Activated CD4-positive, alpha-beta T cell treated with anti-CD3 and anti-CD28 coated beads for 36 hours (primary cell): ENCODE data around the gene COL23A1. TPM values are rescaled to one million over a fixed set of nuclear protein-coding genes. Genes with fewer than 3 reads are reported as not detected.

ENCODE experiments used
- ATAC-seq: fragments of 200-7000 bp; cut with Tn5 transposase; one replicate; pipeline ENCODE4 v1.10.0; 2021; ENCODE audit warnings: mild to moderate bottlenecking, moderate library complexity
- CTCF ChIA-PET: fragments of 350-600 bp; sonication (Branson Sonifier 250); formaldehyde crosslinking; loops from one replicate; lab custom pipeline; 2021; ENCODE audit warnings: antibody characterized with exemption; lab: Charles Lee
- POLR2A ChIA-PET: fragments of 350-600 bp; sonication (Branson Sonifier 250); formaldehyde crosslinking; loops from one replicate; lab custom pipeline; 2021; ENCODE audit warnings: antibody characterized with exemption, inconsistent platforms; lab: Charles Lee
- DNase-seq: peaks from one replicate; pipeline ENCODE4 v3.0.0-alpha.2; 2020
- H3K27ac Mint-ChIP-seq: one replicate; pipeline ENCODE4 v1.8.0; 2021; ENCODE audit warnings: mixed read lengths
- H3K27me3 Mint-ChIP-seq: one replicate; pipeline ENCODE4 v1.8.0; 2021; ENCODE audit warnings: mixed read lengths
- H3K36me3 Mint-ChIP-seq: one replicate; pipeline ENCODE4 v1.8.0; 2021; ENCODE audit warnings: low read depth, mixed read lengths
- H3K4me1 Mint-ChIP-seq: one replicate; pipeline ENCODE4 v1.8.0; 2021; ENCODE audit warnings: mixed read lengths
- H3K4me3 Mint-ChIP-seq: one replicate; pipeline ENCODE4 v1.8.0; 2021; ENCODE audit warnings: mild to moderate bottlenecking, moderate library complexity, mixed read lengths
- H3K9me3 Mint-ChIP-seq: one replicate; pipeline ENCODE4 v1.8.0; 2021; ENCODE audit warnings: low read depth, mixed read lengths
- intact Hi-C, 2 experiments: fragments of 100-400 bp; cut with DNase I in 1 of 2; cut with micrococcal nuclease in 1 of 2; formaldehyde crosslinking; loops; one replicate each; pipeline versions ENCODE4 v1.14.2 to v1.15.1; 2022 to 2024; cut with DNase I, micrococcal nuclease
- total RNA-seq, 2 experiments: library from RNA; stranded (reverse); gene quantifications; one replicate each; pipeline ENCODE4 v1.2.3, GENCODE V29; 2021

Gene COL23A1
- total RNA-seq, 2 experiments from 2014 or later = not detected

GRCh38 chr5:178210073-178210535, 380.1 kb downstream of the COL23A1 start:
- DNase-seq (no peak), ATAC-seq (no peak)
- Mint-ChIP-seq H3K27me3 (no peaks in the 10 kb centered on the region), H3K4me3 (no peak overlapping the region), H3K4me1 (peaks cover 32% of the 10 kb centered on the region), H3K27ac (peak overlapping the region; percentile 29), H3K36me3 (peaks cover 79% of the 10 kb centered on the region), H3K9me3 (no peaks in the 10 kb centered on the region)
- intact Hi-C loops = no loop called here
- ChIA-PET POLR2A (no interaction called here), CTCF (no interaction called here)

- intact Hi-C loops = loop anchor here in 1 of 2 experiments (5.0 to 10.0 kb wide), 4 partner anchors 615 to 1413 kb away; partner anchors contain the start of genes HNRNPH1, PRELID1, RAB24 and TMED9
- ATAC-seq = no peak
- CTCF ChIA-PET = interaction anchor here (0.7 kb wide), 1 partner anchor 388 kb away, joined by 3 read pairs; no protein-coding TSS in a partner anchor
- Mint-ChIP-seq H3K4me3 (no peak overlapping the region), H3K4me1 (peaks cover 32% of the 10 kb centered on the region), H3K27ac (peak overlapping the region; percentile 29), H3K27me3 (no peaks in the 10 kb centered on the region), H3K9me3 (no peaks in the 10 kb centered on the region), H3K36me3 (peaks cover 75% of the 10 kb centered on the region)
- DNase-seq = no peak
- POLR2A ChIA-PET = no interaction called here
Observed at GRCh38 chr5:178209334-178210072, 380.7 kb downstream of the COL23A1 start.

- H3K27me3 Mint-ChIP-seq = no peaks in the 10 kb centered on the region
- CTCF ChIA-PET = interaction anchor here (0.7 kb wide), 1 partner anchor 388 kb away, joined by 3 read pairs; no protein-coding TSS in a partner anchor
- intact Hi-C loops = loop anchor here in 1 of 2 experiments (5.0 to 10.0 kb wide), 4 partner anchors 614 to 1414 kb away; partner anchors contain the start of genes HNRNPH1, PRELID1, RAB24 and TMED9
- no peaks in the 10 kb centered on the region for H3K9me3 Mint-ChIP-seq
- ATAC-seq = no peak
- POLR2A ChIA-PET = no interaction called here
- H3K27ac Mint-ChIP-seq = no peak overlapping the region
- no peak for DNase-seq
- no peak overlapping the region for H3K4me3 Mint-ChIP-seq
- H3K36me3 Mint-ChIP-seq = peaks cover 78% of the 10 kb centered on the region
- peaks cover 34% of the 10 kb centered on the region for H3K4me1 Mint-ChIP-seq
Observed at GRCh38 chr5:178208540-178209227, 381.5 kb downstream of the COL23A1 start.

GRCh38 chr5:178207917-178208280, 382.3 kb downstream of the COL23A1 start:
- no peaks in the 10 kb centered on the region for H3K27me3 Mint-ChIP-seq
- peaks cover 34% of the 10 kb centered on the region for H3K4me1 Mint-ChIP-seq
- CTCF ChIA-PET = interaction anchor here (1.6 kb wide), 1 partner anchor 12 kb away, joined by 4 read pairs; no protein-coding TSS in a partner anchor
- DNase-seq (no peak), ATAC-seq (no peak)
- POLR2A ChIA-PET = interaction anchor here (0.8 to 1.1 kb wide), 3 partner anchors 9 to 30 kb away, joined by 3 to 5 read pairs (median 4); no protein-coding TSS in a partner anchor
- peaks cover 73% of the 10 kb centered on the region for H3K36me3 Mint-ChIP-seq
- H3K27ac Mint-ChIP-seq = peak overlapping the region; percentile 63
- H3K4me3 Mint-ChIP-seq = peak overlapping the region; percentile 82
- H3K9me3 Mint-ChIP-seq = no peaks in the 10 kb centered on the region
- intact Hi-C loops = loop anchor here in 1 of 2 experiments (5.0 to 10.0 kb wide), 4 partner anchors 613 to 1414 kb away; partner anchors contain the start of genes HNRNPH1, PRELID1, RAB24 and TMED9

GRCh38 chr5:178207183-178207916, 382.8 kb downstream of the COL23A1 start:
- Mint-ChIP-seq H3K4me3 (peak overlapping the region; percentile 82), H3K4me1 (peaks cover 34% of the 10 kb centered on the region), H3K36me3 (peaks cover 69% of the 10 kb centered on the region), H3K9me3 (no peaks in the 10 kb centered on the region), H3K27ac (peak overlapping the region; percentile 91), H3K27me3 (no peaks in the 10 kb centered on the region)
- intact Hi-C loops = loop anchor here in 1 of 2 experiments (5.0 to 10.0 kb wide), 4 partner anchors 613 to 1415 kb away; partner anchors contain the start of genes HNRNPH1, PRELID1, RAB24 and TMED9
- POLR2A ChIA-PET = interaction anchor here (0.8 to 1.1 kb wide), 3 partner anchors 9 to 31 kb away, joined by 3 to 5 read pairs (median 4); no protein-coding TSS in a partner anchor
- DNase-seq = no peak
- CTCF ChIA-PET = interaction anchor here (1.4 to 1.8 kb wide), 3 partner anchors 9 to 28 kb away, joined by 3 to 9 read pairs (median 4); no protein-coding TSS in a partner anchor
- ATAC-seq = no peak

GRCh38 chr5:178206166-178207101, 383.8 kb downstream of the COL23A1 start:
- Mint-ChIP-seq H3K4me3 (peak overlapping the region; percentile 82), H3K9me3 (no peaks in the 10 kb centered on the region), H3K27ac (peak overlapping the region; percentile 91), H3K27me3 (no peaks in the 10 kb centered on the region), H3K36me3 (peaks cover 63% of the 10 kb centered on the region), H3K4me1 (peaks cover 34% of the 10 kb centered on the region)
- intact Hi-C loops = loop anchor here in 1 of 2 experiments (5.0 to 10.0 kb wide), 4 partner anchors 612 to 1416 kb away; partner anchors contain the start of genes HNRNPH1, PRELID1, RAB24 and TMED9
- no peak for ATAC-seq
- no peak for DNase-seq
- ChIA-PET CTCF (interaction anchor here (1.0 to 1.8 kb wide), 4 partner anchors 10 to 29 kb away, joined by 3 to 9 read pairs (median 4); no protein-coding TSS in a partner anchor), POLR2A (interaction anchor here (0.5 to 1.1 kb wide), 2 partner anchors 10 to 1879 kb away, joined by 5 to 6 read pairs; no protein-coding TSS in a partner anchor)

- CTCF ChIA-PET = interaction anchor here (1.0 to 1.8 kb wide), 2 partner anchors 11 to 29 kb away, joined by 3 to 9 read pairs; no protein-coding TSS in a partner anchor
- DNase-seq = no peak
- peaks cover 57% of the 10 kb centered on the region for H3K36me3 Mint-ChIP-seq
- POLR2A ChIA-PET = interaction anchor here (0.5 kb wide), 1 partner anchor 1880 kb away, joined by 6 read pairs; no protein-coding TSS in a partner anchor
- peak overlapping the region; percentile 82 for H3K4me3 Mint-ChIP-seq
- H3K27ac Mint-ChIP-seq = peak overlapping the region; percentile 91
- intact Hi-C loops = loop anchor here in 1 of 2 experiments (1.0 to 10.0 kb wide), 5 partner anchors 75 to 1417 kb away; partner anchors contain the start of genes HNRNPH1, PRELID1, RAB24 and TMED9
- H3K4me1 Mint-ChIP-seq = peaks cover 34% of the 10 kb centered on the region
- ATAC-seq = no peak
- H3K9me3 Mint-ChIP-seq = no peaks in the 10 kb centered on the region
- H3K27me3 Mint-ChIP-seq = no peaks in the 10 kb centered on the region
Observed at GRCh38 chr5:178205749-178206047, 384.5 kb downstream of the COL23A1 start.

GRCh38 chr5:178204935-178205748, 385.1 kb downstream of the COL23A1 start:
- Mint-ChIP-seq H3K27ac (peak overlapping the region; percentile 91), H3K36me3 (peaks cover 52% of the 10 kb centered on the region), H3K4me1 (peaks cover 34% of the 10 kb centered on the region), H3K4me3 (peak overlapping the region; percentile 82), H3K27me3 (no peaks in the 10 kb centered on the region), H3K9me3 (no peaks in the 10 kb centered on the region)
- POLR2A ChIA-PET = interaction anchor here (0.6 to 1.5 kb wide), 10 partner anchors 8 to 1683 kb away, joined by 3 to 15 read pairs (median 4); partner anchors contain the start of genes NHP2 and PHYKPL
- CTCF ChIA-PET = interaction anchor here (1.0 kb wide), 1 partner anchor 30 kb away, joined by 3 read pairs; no protein-coding TSS in a partner anchor
- DNase-seq (peak; percentile 88), ATAC-seq (peak; percentile 55)
- intact Hi-C loops = loop anchor here in 1 of 2 experiments (1.0 to 10.0 kb wide), 11 partner anchors 27 to 1417 kb away; partner anchors contain the start of genes CLK4, HNRNPH1, N4BP3 and NHP2
